ENCODE data around the gene MRPS15. TPM values are rescaled to one million over a fixed set of nuclear protein-coding genes. Genes with fewer than 3 reads are reported as not detected.

Gene MRPS15
- total and polyA plus RNA-seq, 4 donors: 41.8 to 95.0 (median 59.8) TPM

DNA sequence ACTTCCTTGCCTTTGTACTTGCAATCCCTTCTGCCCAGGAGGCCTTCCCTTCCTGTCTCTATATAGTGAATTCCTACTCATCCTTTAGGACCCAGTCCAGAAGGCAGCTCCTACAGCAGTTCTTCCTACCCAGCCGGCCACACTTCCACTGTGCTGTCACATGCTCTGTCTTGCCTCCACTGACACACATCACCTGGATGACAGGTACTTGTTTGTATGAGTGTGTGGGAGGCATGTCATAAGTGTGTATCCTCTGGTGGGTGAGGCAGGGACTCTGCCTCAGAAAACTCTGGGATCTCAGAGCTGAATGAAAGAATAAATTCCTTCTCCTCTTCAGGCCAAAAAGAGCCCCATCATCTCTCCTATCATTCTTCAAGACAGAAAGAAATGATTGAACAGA lies 8.8 kb downstream of the MRPS15 start:
- 94% methylated on average over 1 of the region's 1 CpG for whole genome bisulfite sequencing
- peaks cover 3 to 50% (median 29%) of the 10 kb centered on the region in 4 donors for H3K36me3 ChIP-seq (ENCODE audit: control insufficient read depth in 4 of 4, insufficient read depth in 3 of 4, low read depth in 1 of 4, low read length in 3 of 4)

DNA sequence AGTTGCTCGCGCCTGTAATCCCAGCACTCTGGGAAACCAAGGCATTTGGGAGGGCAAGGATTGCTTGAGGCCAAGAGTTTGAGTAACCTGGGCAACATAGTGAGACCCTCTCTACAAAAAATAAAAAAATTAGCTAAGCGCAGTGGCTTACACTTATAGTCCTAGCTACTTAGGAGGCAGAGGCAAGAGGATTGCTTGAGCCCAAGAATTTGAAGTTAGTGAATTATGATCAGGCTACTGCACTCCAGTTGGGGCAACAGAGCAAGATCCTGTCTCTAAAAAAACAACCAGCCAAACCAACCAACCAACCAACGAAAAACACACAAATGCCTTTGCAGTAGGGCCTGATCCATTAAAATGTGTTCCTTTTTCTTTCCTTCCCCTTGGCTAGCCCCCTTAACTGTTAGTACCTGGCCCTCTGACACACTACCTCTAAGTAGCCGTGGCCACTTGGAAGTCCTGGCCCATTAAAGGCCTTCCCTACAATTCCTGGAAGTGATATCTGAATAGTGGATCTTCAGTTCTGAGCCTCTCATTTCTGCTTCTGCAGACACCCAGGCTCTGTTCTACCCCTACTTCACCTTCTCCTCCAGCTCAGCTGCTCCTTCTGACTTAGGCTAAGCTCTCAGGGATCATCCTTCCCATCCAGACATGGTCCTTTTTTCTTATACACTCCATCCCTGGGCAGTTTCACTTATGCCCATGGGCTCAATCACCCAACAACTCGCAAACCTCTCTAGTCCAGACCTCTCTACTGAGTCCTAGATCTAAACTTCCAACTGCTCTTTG lies 10.4 kb downstream of the MRPS15 start:
- Histone ChIP-seq H3K4me3 (ENCODE audit: low read depth in 1 of 3, low read length in 3 of 3) (no peak overlapping the region), H3K27me3 (ENCODE audit: control insufficient read depth in 4 of 4, insufficient read depth in 4 of 4, low read length in 3 of 4) (no peaks in the 10 kb centered on the region), H3K27ac (ENCODE audit: low read depth in 1 of 2, low read length in 2 of 2) (no peak overlapping the region), H3K4me1 (ENCODE audit: control insufficient read depth in 4 of 4, insufficient read depth in 4 of 4, low read length in 3 of 4) (peaks cover 3 to 13% (median 6%) of the 10 kb centered on the region in 4 donors), H3K9ac (ENCODE audit: low read depth in 1 of 2, low read length in 2 of 2) (no peak overlapping the region), H3K9me3 (ENCODE audit: control insufficient read depth in 4 of 4, low read length in 3 of 4) (no peaks in the 10 kb centered on the region), H3K36me3 (ENCODE audit: control insufficient read depth in 4 of 4, insufficient read depth in 3 of 4, low read depth in 1 of 4, low read length in 3 of 4) (peaks cover 3 to 38% (median 25%) of the 10 kb centered on the region in 4 donors)
- DNase-seq (ENCODE audit: low spot score): no peak
- WGBS: 95% methylated on average over 6 of the region's 6 CpGs
- TF ChIP-seq, protein P1, sequence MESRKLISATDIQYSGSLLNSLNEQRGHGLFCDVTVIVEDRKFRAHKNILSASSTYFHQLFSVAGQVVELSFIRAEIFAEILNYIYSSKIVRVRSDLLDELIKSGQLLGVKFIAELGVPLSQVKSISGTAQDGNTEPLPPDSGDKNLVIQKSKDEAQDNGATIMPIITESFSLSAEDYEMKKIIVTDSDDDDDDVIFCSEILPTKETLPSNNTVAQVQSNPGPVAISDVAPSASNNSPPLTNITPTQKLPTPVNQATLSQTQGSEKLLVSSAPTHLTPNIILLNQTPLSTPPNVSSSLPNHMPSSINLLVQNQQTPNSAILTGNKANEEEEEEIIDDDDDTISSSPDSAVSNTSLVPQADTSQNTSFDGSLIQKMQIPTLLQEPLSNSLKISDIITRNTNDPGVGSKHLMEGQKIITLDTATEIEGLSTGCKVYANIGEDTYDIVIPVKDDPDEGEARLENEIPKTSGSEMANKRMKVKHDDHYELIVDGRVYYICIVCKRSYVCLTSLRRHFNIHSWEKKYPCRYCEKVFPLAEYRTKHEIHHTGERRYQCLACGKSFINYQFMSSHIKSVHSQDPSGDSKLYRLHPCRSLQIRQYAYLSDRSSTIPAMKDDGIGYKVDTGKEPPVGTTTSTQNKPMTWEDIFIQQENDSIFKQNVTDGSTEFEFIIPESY (IDR thresholded peaks at IDR 0.05): no peak
- TF ChIP-seq EGR1 (IDR thresholded peaks at IDR 0.05; ENCODE audit: low read depth in 2 of 2) (no peak), YY1 (IDR thresholded peaks at IDR 0.05) (no peak), JUND (IDR thresholded peaks at IDR 0.05) (no peak), FOXA2 (IDR thresholded peaks at IDR 0.05) (no peak), GABPA (IDR thresholded peaks at IDR 0.05 in 1 of 2, conservative IDR thresholded peaks at IDR 0.05 in 1 of 2) (no peak), HNF4G (IDR thresholded peaks at IDR 0.05) (no peak), HNF4A (conservative IDR thresholded peaks at IDR 0.05) (no peak), TAF1 (conservative IDR thresholded peaks at IDR 0.05) (no peak), FOXA1 (IDR thresholded peaks at IDR 0.05) (no peak), RXRA (IDR thresholded peaks at IDR 0.05) (no peak), SP1 (IDR thresholded peaks at IDR 0.05) (no peak), NR2F2 (IDR thresholded peaks at IDR 0.05) (no peak), RAD21 (IDR thresholded peaks at IDR 0.05) (no peak)
- TF ChIP-seq, protein P2, sequence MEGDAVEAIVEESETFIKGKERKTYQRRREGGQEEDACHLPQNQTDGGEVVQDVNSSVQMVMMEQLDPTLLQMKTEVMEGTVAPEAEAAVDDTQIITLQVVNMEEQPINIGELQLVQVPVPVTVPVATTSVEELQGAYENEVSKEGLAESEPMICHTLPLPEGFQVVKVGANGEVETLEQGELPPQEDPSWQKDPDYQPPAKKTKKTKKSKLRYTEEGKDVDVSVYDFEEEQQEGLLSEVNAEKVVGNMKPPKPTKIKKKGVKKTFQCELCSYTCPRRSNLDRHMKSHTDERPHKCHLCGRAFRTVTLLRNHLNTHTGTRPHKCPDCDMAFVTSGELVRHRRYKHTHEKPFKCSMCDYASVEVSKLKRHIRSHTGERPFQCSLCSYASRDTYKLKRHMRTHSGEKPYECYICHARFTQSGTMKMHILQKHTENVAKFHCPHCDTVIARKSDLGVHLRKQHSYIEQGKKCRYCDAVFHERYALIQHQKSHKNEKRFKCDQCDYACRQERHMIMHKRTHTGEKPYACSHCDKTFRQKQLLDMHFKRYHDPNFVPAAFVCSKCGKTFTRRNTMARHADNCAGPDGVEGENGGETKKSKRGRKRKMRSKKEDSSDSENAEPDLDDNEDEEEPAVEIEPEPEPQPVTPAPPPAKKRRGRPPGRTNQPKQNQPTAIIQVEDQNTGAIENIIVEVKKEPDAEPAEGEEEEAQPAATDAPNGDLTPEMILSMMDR (IDR thresholded peaks at IDR 0.05; ENCODE audit: low read depth, low read length, missing input control): no peak
- TF ChIP-seq, protein P3, sequence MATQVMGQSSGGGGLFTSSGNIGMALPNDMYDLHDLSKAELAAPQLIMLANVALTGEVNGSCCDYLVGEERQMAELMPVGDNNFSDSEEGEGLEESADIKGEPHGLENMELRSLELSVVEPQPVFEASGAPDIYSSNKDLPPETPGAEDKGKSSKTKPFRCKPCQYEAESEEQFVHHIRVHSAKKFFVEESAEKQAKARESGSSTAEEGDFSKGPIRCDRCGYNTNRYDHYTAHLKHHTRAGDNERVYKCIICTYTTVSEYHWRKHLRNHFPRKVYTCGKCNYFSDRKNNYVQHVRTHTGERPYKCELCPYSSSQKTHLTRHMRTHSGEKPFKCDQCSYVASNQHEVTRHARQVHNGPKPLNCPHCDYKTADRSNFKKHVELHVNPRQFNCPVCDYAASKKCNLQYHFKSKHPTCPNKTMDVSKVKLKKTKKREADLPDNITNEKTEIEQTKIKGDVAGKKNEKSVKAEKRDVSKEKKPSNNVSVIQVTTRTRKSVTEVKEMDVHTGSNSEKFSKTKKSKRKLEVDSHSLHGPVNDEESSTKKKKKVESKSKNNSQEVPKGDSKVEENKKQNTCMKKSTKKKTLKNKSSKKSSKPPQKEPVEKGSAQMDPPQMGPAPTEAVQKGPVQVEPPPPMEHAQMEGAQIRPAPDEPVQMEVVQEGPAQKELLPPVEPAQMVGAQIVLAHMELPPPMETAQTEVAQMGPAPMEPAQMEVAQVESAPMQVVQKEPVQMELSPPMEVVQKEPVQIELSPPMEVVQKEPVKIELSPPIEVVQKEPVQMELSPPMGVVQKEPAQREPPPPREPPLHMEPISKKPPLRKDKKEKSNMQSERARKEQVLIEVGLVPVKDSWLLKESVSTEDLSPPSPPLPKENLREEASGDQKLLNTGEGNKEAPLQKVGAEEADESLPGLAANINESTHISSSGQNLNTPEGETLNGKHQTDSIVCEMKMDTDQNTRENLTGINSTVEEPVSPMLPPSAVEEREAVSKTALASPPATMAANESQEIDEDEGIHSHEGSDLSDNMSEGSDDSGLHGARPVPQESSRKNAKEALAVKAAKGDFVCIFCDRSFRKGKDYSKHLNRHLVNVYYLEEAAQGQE (IDR thresholded peaks at IDR 0.05): no peak
- TF ChIP-seq, protein P4, sequence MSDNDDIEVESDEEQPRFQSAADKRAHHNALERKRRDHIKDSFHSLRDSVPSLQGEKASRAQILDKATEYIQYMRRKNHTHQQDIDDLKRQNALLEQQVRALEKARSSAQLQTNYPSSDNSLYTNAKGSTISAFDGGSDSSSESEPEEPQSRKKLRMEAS (IDR thresholded peaks at IDR 0.05): no peak
- TF ChIP-seq, protein P5, sequence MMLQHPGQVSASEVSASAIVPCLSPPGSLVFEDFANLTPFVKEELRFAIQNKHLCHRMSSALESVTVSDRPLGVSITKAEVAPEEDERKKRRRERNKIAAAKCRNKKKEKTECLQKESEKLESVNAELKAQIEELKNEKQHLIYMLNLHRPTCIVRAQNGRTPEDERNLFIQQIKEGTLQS (IDR thresholded peaks at IDR 0.05): no peak

More for the DNA sequence above, 8.8 kb downstream of the MRPS15 start:
- Histone ChIP-seq H3K27ac (ENCODE audit: low read depth in 1 of 2, low read length in 2 of 2) (no peak overlapping the region), H3K4me3 (ENCODE audit: low read depth in 1 of 3, low read length in 3 of 3) (no peak overlapping the region), H3K27me3 (ENCODE audit: control insufficient read depth in 4 of 4, insufficient read depth in 4 of 4, low read length in 3 of 4) (no peaks in the 10 kb centered on the region), H3K9me3 (ENCODE audit: control insufficient read depth in 4 of 4, low read length in 3 of 4) (no peaks in the 10 kb centered on the region), H3K9ac (ENCODE audit: low read depth in 1 of 2, low read length in 2 of 2) (no peak overlapping the region), H3K4me1 (ENCODE audit: control insufficient read depth in 4 of 4, insufficient read depth in 4 of 4, low read length in 3 of 4) (peaks cover 0 to 8% (median 1%) of the 10 kb centered on the region in 4 donors)
- TF ChIP-seq RAD21 (IDR thresholded peaks at IDR 0.05): no peak
- no peak for TF ChIP-seq HNF4A (conservative IDR thresholded peaks at IDR 0.05)
- TF ChIP-seq FOXA1 (IDR thresholded peaks at IDR 0.05): no peak
- TF ChIP-seq, protein P1 (IDR thresholded peaks at IDR 0.05): no peak
- no peak for TF ChIP-seq FOXA2 (IDR thresholded peaks at IDR 0.05)
- no peak for TF ChIP-seq RXRA (IDR thresholded peaks at IDR 0.05)
- no peak for TF ChIP-seq GABPA (IDR thresholded peaks at IDR 0.05 in 1 of 2, conservative IDR thresholded peaks at IDR 0.05 in 1 of 2)
- no peak for TF ChIP-seq JUND (IDR thresholded peaks at IDR 0.05)
- TF ChIP-seq SP1 (IDR thresholded peaks at IDR 0.05): no peak
- DNase-seq (ENCODE audit: low spot score): no peak
